Motor neuron (in vitro differentiated cells): ENCODE data around the gene GBP2. TPM values are rescaled to one million over a fixed set of nuclear protein-coding genes. Genes with fewer than 3 reads are reported as not detected.

Experiments
- ATAC-seq, 8 experiments: fragments of 200-7000 bp; cut with Tn5 transposase; replicated peaks in 6 of 8; 2 replicates each; pipeline ENCODE4 v1.8.0; 2021; ENCODE audit warnings: mild to moderate bottlenecking in 8 of 8, moderate library complexity in 8 of 8
- H3K27ac ChIP-seq, 2 donors: fragments of 250-450 bp; sonication (Bioruptor Pico); 2 replicates each; pipeline ENCODE4 v1.9.0; 2021; ENCODE audit warnings: antibody characterized with exemption in 2 of 2, mild to moderate bottlenecking in 2 of 2, moderate library complexity in 1 of 2
- H3K4me1 ChIP-seq, 2 donors: fragments of 250-450 bp; sonication (Bioruptor Pico); replicated peaks in 1 of 2; 2 replicates each; pipeline ENCODE4 v1.6.1; 2021; ENCODE audit warnings: antibody characterized with exemption in 2 of 2, mild to moderate bottlenecking in 2 of 2, moderate library complexity in 1 of 2
- H3K4me3 ChIP-seq, 5 donors: fragments of 250-450 bp; sonication (Bioruptor Pico); 2 replicates each; pipeline ENCODE4 v1.9.0; 2021; ENCODE audit warnings: antibody characterized with exemption in 5 of 5, mild to moderate bottlenecking in 5 of 5, moderate library complexity in 4 of 5
- WGBS, 10 experiments: fragments of 450-650 bp; shearing (Covaris generic); methylation state at CpG; one replicate each; pipeline ENCODE4 v1.0.0; 2022; 5-methylcytosine and 5-hydroxymethylcytosine counted together
- in situ Hi-C, 9 experiments: fragments of 400-800 bp; cut with MboI; loops; one replicate each; pipeline ENCODE4 v1.15.0; 2021; ENCODE audit warnings: low sequenced_read_pairs in 9 of 9, low pct_unique_long_range_greater_than_20kb in 2 of 9; ENCODE audit not compliant: unreplicated experiment in 9 of 9
- total RNA-seq, 8 experiments: library from RNA; unstranded; fragments of 300-600 nt; gene quantifications; 2 replicates each; pipeline versions ENCODE4 v1.2.3 to v1.2.4, GENCODE V29; 2022

The GBP2 gene
- 10 to 100 TPM in 1 of 8 experiments, 1 to 10 TPM in 3, under 1 TPM in 4; 0.05 to 44.7 (median 2.6) TPM for total RNA-seq

GRCh38 chr1:89125913-89126580, at the start of gene GBP2:
Gene GBP2 (minus strand): TSS chr1:89126114. CDS start chr1:89121966, 4,148 bp downstream.
- no peak within 1 kb of the TSS for H3K4me3 ChIP-seq

GRCh38 chr1:89174491-89174890, 48.6 kb upstream of the GBP2 start:
- 60 to 100% (median 76%) methylated on average over 1 to 3 of the region's 3 CpGs; no CpG with 5 or more reads in 2 of the 10 experiments for WGBS, 10 experiments
- in situ Hi-C loops: no loop called here
- H3K4me3 ChIP-seq: no peak overlapping the region
- no peaks in the 10 kb centered on the region for H3K4me1 ChIP-seq
- no peak overlapping the region for H3K27ac ChIP-seq
- no peak for ATAC-seq

More at GRCh38 chr1:89125913-89126580, at the start of gene GBP2:
- Histone ChIP-seq H3K4me1 (no peaks in the 10 kb centered on the region), H3K27ac (no peak within 1 kb of the TSS)
- WGBS, 10 experiments: 0 to 50% (median 44%) methylated on average over 1 to 6 of the region's 6 CpGs; no CpG with 5 or more reads in 1 of the 10 experiments
- ATAC-seq: peak; percentile 26 to 87 (median 53)
- in situ Hi-C loops: no loop called here

GRCh38 chr1:89172468-89173143, 46.7 kb upstream of the GBP2 start:
- 69 to 98% (median 86%) methylated on average over 1 to 4 of the region's 4 CpGs for WGBS, 10 experiments

GRCh38 chr1:89171067-89171438, 45.1 kb upstream of the GBP2 start:
- ATAC-seq: no peak
- Histone ChIP-seq H3K27ac (no peak overlapping the region), H3K4me1 (no peaks in the 10 kb centered on the region), H3K4me3 (no peak overlapping the region)
- in situ Hi-C loops: no loop called here

More at GRCh38 chr1:89172468-89173143, 46.7 kb upstream of the GBP2 start:
- H3K27ac ChIP-seq: no peak overlapping the region
- H3K4me3 ChIP-seq: no peak overlapping the region
- H3K4me1 ChIP-seq: no peaks in the 10 kb centered on the region
- in situ Hi-C loops: no loop called here
- ATAC-seq: no peak

GRCh38 chr1:89170170-89171066, 44.5 kb upstream of the GBP2 start:
- ATAC-seq: no peak
- no peak overlapping the region for H3K4me3 ChIP-seq
- WGBS, 10 experiments: 33 to 100% (median 73%) methylated on average over 1 to 4 of the region's 4 CpGs
- no peaks in the 10 kb centered on the region for H3K4me1 ChIP-seq
- H3K27ac ChIP-seq: no peak overlapping the region
- in situ Hi-C loops: no loop called here

- in situ Hi-C loops: no loop called here
- Histone ChIP-seq H3K27ac (no peak overlapping the region), H3K4me3 (no peak overlapping the region), H3K4me1 (no peaks in the 10 kb centered on the region)
- ATAC-seq: no peak
- 4 to 75% (median 50%) methylated on average over 1 to 2 of the region's 2 CpGs for WGBS, 10 experiments
These were observed 43.3 kb upstream of the GBP2 start for GRCh38 chr1:89169166-89169565.

GRCh38 chr1:89167590-89168230, 41.8 kb upstream of the GBP2 start:
- H3K27ac ChIP-seq: no peak overlapping the region
- in situ Hi-C loops: no loop called here
- no peaks in the 10 kb centered on the region for H3K4me1 ChIP-seq
- whole genome bisulfite sequencing, 10 experiments: 0 to 91% (median 70%) methylated on average over 1 to 2 of the region's 2 CpGs
- no peak overlapping the region for H3K4me3 ChIP-seq
- ATAC-seq: no peak

GRCh38 chr1:89166705-89167104, 40.8 kb upstream of the GBP2 start:
- 0 to 67% (median 49%) methylated on average over 1 of the region's 1 CpG; no CpG with 5 or more reads in 4 of the 10 experiments for WGBS, 10 experiments
- ATAC-seq: peak in 1 of 8 experiments; percentile 22
- Histone ChIP-seq H3K27ac (no peak overlapping the region), H3K4me3 (no peak overlapping the region), H3K4me1 (no peaks in the 10 kb centered on the region)
- in situ Hi-C loops: no loop called here

- no peak overlapping the region for H3K27ac ChIP-seq
- no peaks in the 10 kb centered on the region for H3K4me1 ChIP-seq
- WGBS, 10 experiments: 48 to 100% (median 78%) methylated on average over 1 to 5 of the region's 5 CpGs; no CpG with 5 or more reads in 3 of the 10 experiments
- H3K4me3 ChIP-seq: no peak overlapping the region
- no peak for ATAC-seq
- in situ Hi-C loops: no loop called here
These were observed 39.9 kb upstream of the GBP2 start for GRCh38 chr1:89165811-89166210.

- 12 to 83% (median 64%) methylated on average over 1 of the region's 1 CpG; no CpG with 5 or more reads in 1 of the 10 experiments for WGBS, 10 experiments
- no peak overlapping the region for H3K4me3 ChIP-seq
- H3K4me1 ChIP-seq: no peaks in the 10 kb centered on the region
- no peak overlapping the region for H3K27ac ChIP-seq
- ATAC-seq: no peak
- in situ Hi-C loops: no loop called here
These were observed 25.1 kb upstream of the GBP2 start for GRCh38 chr1:89151047-89151446.

GRCh38 chr1:89149976-89150375, 24.1 kb upstream of the GBP2 start:
- 64 to 86% (median 78%) methylated on average over 1 to 3 of the region's 3 CpGs; no CpG with 5 or more reads in 2 of the 10 experiments for WGBS, 10 experiments
- no peak for ATAC-seq
- H3K4me1 ChIP-seq: no peaks in the 10 kb centered on the region

GRCh38 chr1:89149229-89149628, 23.3 kb upstream of the GBP2 start:
- Histone ChIP-seq H3K4me1 (no peaks in the 10 kb centered on the region), H3K27ac (no peak overlapping the region), H3K4me3 (no peak overlapping the region)
- 20 to 57% (median 49%) methylated on average over 2 to 3 of the region's 3 CpGs; no CpG with 5 or more reads in 4 of the 10 experiments for WGBS, 10 experiments
- in situ Hi-C loops: no loop called here
- peak in 5 of 8 experiments; percentile 35 to 82 (median 65) for ATAC-seq

More at GRCh38 chr1:89149976-89150375, 24.1 kb upstream of the GBP2 start:
- Histone ChIP-seq H3K4me3 (no peak overlapping the region), H3K27ac (no peak overlapping the region)
- in situ Hi-C loops: no loop called here
